HepG2 (cell line): ENCODE measurements around the gene CDC42EP1. TPM values are rescaled to one million over a fixed set of nuclear protein-coding genes. Genes with fewer than 3 reads are reported as not detected.

Experiments
- CREM ChIP-seq, 2 experiments: sonication (generic) in 1 of 2; formaldehyde crosslinking in 1 of 2; IDR thresholded peaks; 2 replicates each; pipeline versions ENCODE4 v1.4.0 to v1.6.1; 2016 to 2020; ENCODE audit warnings: antibody characterized with exemption in 1 of 2, mild to moderate bottlenecking in 1 of 2, missing genetic modification reagents in 1 of 2
- ETS1 ChIP-seq: sonication (generic); formaldehyde crosslinking; IDR thresholded peaks from 2 replicates; pipeline ENCODE4 v1.4.0; 2020; ENCODE audit warnings: missing genetic modification reagents
- FOXO4 ChIP-seq: sonication (generic); formaldehyde crosslinking; conservative IDR thresholded peaks from 2 replicates; pipeline ENCODE4 v1.8.1; 2023; ENCODE audit warnings: missing genetic modification reagents
- HDAC2 ChIP-seq: sonication (generic); formaldehyde crosslinking; IDR thresholded peaks from 2 replicates; pipeline ENCODE4 v1.4.0; 2020; ENCODE audit warnings: missing genetic modification reagents
- HINFP ChIP-seq: sonication (generic); formaldehyde crosslinking; IDR thresholded peaks from 2 replicates; pipeline ENCODE4 v1.4.0; 2020; ENCODE audit warnings: low read depth, mild to moderate bottlenecking, missing genetic modification reagents
- HMGXB3 ChIP-seq: sonication (generic); formaldehyde crosslinking; IDR thresholded peaks from 2 replicates; pipeline ENCODE4 v1.4.0; 2020; ENCODE audit warnings: missing genetic modification reagents, borderline replicate concordance
- MBD4 ChIP-seq: IDR thresholded peaks from 2 replicates; pipeline ENCODE4 v1.6.1; 2012; ENCODE audit warnings: low read length, inconsistent platforms, borderline replicate concordance
- MLLT10 ChIP-seq: sonication (generic); formaldehyde crosslinking; IDR thresholded peaks from 2 replicates; pipeline ENCODE4 v1.4.0; 2020; ENCODE audit warnings: missing genetic modification reagents
- NFIB ChIP-seq: sonication (generic); formaldehyde crosslinking; IDR thresholded peaks from 2 replicates; pipeline ENCODE4 v1.9.0; 2021; ENCODE audit warnings: missing genetic modification reagents, mild to moderate bottlenecking, borderline replicate concordance
- NR2C2 ChIP-seq: sonication (generic); formaldehyde crosslinking; IDR thresholded peaks from 2 replicates; pipeline ENCODE4 v1.4.0; 2020; ENCODE audit warnings: missing genetic modification reagents, mild to moderate bottlenecking, moderate library complexity, borderline replicate concordance
- RNF2 ChIP-seq: fragments of 450-650 bp; conservative IDR thresholded peaks from 2 replicates; pipeline ENCODE4 v1.6.1; 2016; ENCODE audit warnings: low read depth
- SETDB1 ChIP-seq: sonication (generic); formaldehyde crosslinking; IDR thresholded peaks from 2 replicates; pipeline ENCODE4 v1.5.1; 2020; ENCODE audit warnings: missing genetic modification reagents, mild to moderate bottlenecking, borderline replicate concordance
- SNAPC5 ChIP-seq: sonication (generic); formaldehyde crosslinking; IDR thresholded peaks from 2 replicates; pipeline ENCODE4 v1.8.1; 2023; ENCODE audit warnings: mild to moderate bottlenecking, missing genetic modification reagents, borderline replicate concordance
- ZBTB20 ChIP-seq: sonication (generic); formaldehyde crosslinking; IDR thresholded peaks from 2 replicates; pipeline ENCODE4 v1.8.1; 2023; ENCODE audit warnings: missing genetic modification reagents, low read depth, mild to moderate bottlenecking, borderline replicate concordance
- ZBTB38 ChIP-seq: sonication (generic); formaldehyde crosslinking; IDR thresholded peaks from 2 replicates; pipeline ENCODE4 v1.5.1; 2020; ENCODE audit warnings: mild to moderate bottlenecking, missing genetic modification reagents
- ZNF10 ChIP-seq: sonication (generic); formaldehyde crosslinking; IDR thresholded peaks from 2 replicates; pipeline ENCODE4 v1.4.0; 2020; ENCODE audit warnings: mild to moderate bottlenecking, low read depth, missing genetic modification reagents, borderline replicate concordance
- ZNF33B ChIP-seq: sonication (generic); formaldehyde crosslinking; IDR thresholded peaks from 2 replicates; pipeline ENCODE4 v1.5.1; 2020; ENCODE audit warnings: mild to moderate bottlenecking, missing genetic modification reagents
- ZNF543 ChIP-seq: sonication (generic); formaldehyde crosslinking; IDR thresholded peaks from 2 replicates; pipeline ENCODE4 v1.4.0; 2020; ENCODE audit warnings: mild to moderate bottlenecking, missing genetic modification reagents
- ZNF740 ChIP-seq: sonication (generic); formaldehyde crosslinking; IDR thresholded peaks from 2 replicates; pipeline ENCODE4 v1.4.0; 2020; ENCODE audit warnings: missing genetic modification reagents
- polyA plus RNA-seq, 8 experiments: library from polyadenylated mRNA; depleted of rRNA in 3 of 8; stranded (reverse) in 7 of 8; unstranded in 1 of 8; fragments of >200 nt; fragmentation: Illumina TruSeq in 4 of 8; extraction: Trizol in 4 of 8; gene quantifications; 2 replicates each; pipeline versions ENCODE4 v1.2.1 to v1.2.3, GENCODE V29; 2011 to 2016; ENCODE audit warnings: low read depth in 4 of 8, missing spikeins in 1 of 8, mixed read lengths in 1 of 8; ENCODE audit not compliant: insufficient read depth in 1 of 8
- total RNA-seq, 5 experiments: library from RNA; depleted of rRNA; stranded (reverse); fragments of >200 nt; fragmentation: Illumina TruSeq; extraction: Trizol; gene quantifications; 2 replicates each; pipeline ENCODE4 v1.2.3, GENCODE V29; 2016; ENCODE audit warnings: low read depth in 1 of 5

The CDC42EP1 gene
- total and polyA plus RNA-seq, 2 of the 13 experiments (the other 11 are each of a cell fraction or from before 2014, with no cell fraction given) = 17.1 to 29.5 TPM

GRCh38 chr22:37608477-37609239 is 48.4 kb downstream of the CDC42EP1 start, which contains the start of gene GGA1 (continued):
- peak; percentile 63; the same call in 1 of the 2 replicates for TF ChIP-seq HINFP
- TF ChIP-seq NR2C2 (CRISPR knock-in tag) = peak; percentile 92
- peak; percentile 90; the same call in 1 of the 2 replicates for TF ChIP-seq RNF2
- no peak for TF ChIP-seq MLLT10 (CRISPR knock-in tag)
- no peak for TF ChIP-seq ETS1 (CRISPR knock-in tag)
- no peak for TF ChIP-seq NFIB (CRISPR knock-in tag)
- no peak for TF ChIP-seq MBD4
- peak; percentile 47; the same call in 1 of the 2 replicates for TF ChIP-seq HMGXB3 (CRISPR knock-in tag)
- no peak for TF ChIP-seq ZBTB38
- TF ChIP-seq ZNF740 (CRISPR knock-in tag) = peak; percentile 87
- no peak for TF ChIP-seq SNAPC5 (CRISPR knock-in tag)
- TF ChIP-seq ZBTB20 = peak; percentile 67; the same call in 1 of the 2 replicates
- 0 out of 2 replicates have a peak, but pooled peaks have one; percentile 88 for TF ChIP-seq ZNF543 (CRISPR knock-in tag)
- no peak; the same call in 1 of the 2 replicates for TF ChIP-seq HDAC2 (CRISPR knock-in tag)
- TF ChIP-seq FOXO4 (CRISPR knock-in tag) = no peak
- TF ChIP-seq SETDB1 = no peak
- no peak for TF ChIP-seq ZNF10
- TF ChIP-seq ZNF33B = no peak
- TF ChIP-seq CREM (IDR thresholded peaks at IDR 0.05) = peak; percentile 93
- TF ChIP-seq CREM (CRISPR knock-in tag; IDR thresholded peaks at IDR 0.05) = 0 out of 2 replicates have a peak, but pooled peaks have one; percentile 15
